ENCODE results near the gene RHOT1.

RHOT1 gene

DNA sequence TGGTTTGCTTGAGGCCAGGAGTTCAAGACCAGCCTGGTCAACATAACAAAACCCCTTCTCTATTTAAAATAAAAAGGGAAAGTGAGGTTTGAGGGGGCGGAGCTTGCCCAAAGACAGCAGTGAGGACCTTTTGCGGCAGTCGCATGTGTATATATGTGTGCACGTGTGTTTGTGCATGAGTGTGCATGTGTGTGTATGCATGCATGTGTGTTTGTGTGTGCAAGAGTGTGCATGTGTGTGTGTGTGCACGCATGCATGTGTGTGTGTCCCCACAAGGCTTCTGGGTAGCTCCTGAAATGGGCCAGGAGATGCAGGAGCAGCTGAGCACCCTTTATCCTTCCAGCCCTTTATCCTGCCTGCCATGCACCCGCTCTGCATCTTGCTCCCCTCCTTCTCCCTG is 132.3 kb downstream of the RHOT1 start:
- no peak for DNase-seq
